ENCODE measurements around the gene BBS9.

DNA sequence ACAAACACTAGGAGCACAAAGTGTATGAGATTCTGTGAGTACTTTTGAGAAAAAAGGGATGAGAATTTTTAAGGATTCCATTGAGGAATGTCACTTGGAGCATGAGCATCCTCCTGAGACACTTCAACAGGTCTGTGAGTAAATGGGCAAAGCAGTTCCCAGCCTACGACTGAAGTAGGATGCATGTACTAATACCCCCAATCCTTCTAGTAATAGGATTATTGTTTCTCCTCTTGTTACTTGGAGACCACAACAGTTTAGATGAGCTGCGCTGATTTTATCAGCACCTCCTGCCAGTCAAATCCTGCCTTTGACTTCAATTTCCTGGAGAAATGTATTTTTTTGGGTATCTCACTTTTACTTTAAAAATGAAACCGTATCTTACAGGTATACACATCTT, 820 bp downstream of the BBS9 start:
- no peak for TF ChIP-seq POLR2A (IDR thresholded peaks at IDR 0.05; ENCODE audit: low read depth, low read length)
- no peak for TF ChIP-seq POLR2AphosphoS5 (IDR thresholded peaks at IDR 0.05; ENCODE audit: low read depth, low read length)

Measured in GM12892 (cell line).